Measurements from ENCODE around the gene CEACAM16.

DNA sequence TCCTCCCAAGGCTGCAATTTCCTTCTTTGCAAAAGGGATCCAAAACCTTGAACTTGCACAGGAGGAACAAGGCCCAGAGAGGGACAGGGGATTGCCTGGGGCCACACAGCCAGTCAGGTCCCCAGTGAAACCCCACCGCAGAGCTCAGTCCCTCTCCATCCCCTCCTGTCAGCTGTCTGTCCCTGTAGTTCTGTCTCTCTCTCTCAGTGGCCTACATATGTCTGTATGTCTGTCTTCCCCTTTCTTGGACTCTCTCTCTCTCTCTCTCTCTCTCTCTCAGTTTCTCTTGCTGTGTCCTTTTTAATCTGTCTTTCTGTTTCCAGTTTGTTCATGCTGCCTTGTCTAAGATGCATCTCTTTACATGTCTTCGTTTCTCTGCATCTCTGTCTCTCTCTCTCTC lies 16.1 kb upstream of the CEACAM16 start:
- TF ChIP-seq, protein P1, sequence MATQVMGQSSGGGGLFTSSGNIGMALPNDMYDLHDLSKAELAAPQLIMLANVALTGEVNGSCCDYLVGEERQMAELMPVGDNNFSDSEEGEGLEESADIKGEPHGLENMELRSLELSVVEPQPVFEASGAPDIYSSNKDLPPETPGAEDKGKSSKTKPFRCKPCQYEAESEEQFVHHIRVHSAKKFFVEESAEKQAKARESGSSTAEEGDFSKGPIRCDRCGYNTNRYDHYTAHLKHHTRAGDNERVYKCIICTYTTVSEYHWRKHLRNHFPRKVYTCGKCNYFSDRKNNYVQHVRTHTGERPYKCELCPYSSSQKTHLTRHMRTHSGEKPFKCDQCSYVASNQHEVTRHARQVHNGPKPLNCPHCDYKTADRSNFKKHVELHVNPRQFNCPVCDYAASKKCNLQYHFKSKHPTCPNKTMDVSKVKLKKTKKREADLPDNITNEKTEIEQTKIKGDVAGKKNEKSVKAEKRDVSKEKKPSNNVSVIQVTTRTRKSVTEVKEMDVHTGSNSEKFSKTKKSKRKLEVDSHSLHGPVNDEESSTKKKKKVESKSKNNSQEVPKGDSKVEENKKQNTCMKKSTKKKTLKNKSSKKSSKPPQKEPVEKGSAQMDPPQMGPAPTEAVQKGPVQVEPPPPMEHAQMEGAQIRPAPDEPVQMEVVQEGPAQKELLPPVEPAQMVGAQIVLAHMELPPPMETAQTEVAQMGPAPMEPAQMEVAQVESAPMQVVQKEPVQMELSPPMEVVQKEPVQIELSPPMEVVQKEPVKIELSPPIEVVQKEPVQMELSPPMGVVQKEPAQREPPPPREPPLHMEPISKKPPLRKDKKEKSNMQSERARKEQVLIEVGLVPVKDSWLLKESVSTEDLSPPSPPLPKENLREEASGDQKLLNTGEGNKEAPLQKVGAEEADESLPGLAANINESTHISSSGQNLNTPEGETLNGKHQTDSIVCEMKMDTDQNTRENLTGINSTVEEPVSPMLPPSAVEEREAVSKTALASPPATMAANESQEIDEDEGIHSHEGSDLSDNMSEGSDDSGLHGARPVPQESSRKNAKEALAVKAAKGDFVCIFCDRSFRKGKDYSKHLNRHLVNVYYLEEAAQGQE (IDR thresholded peaks at IDR 0.05; ENCODE audit: insufficient replicate concordance, low read depth), result no peak
- no peak for TF ChIP-seq POLR2AphosphoS5 (IDR thresholded peaks at IDR 0.05; ENCODE audit: low read depth)
- TF ChIP-seq, protein P2, sequence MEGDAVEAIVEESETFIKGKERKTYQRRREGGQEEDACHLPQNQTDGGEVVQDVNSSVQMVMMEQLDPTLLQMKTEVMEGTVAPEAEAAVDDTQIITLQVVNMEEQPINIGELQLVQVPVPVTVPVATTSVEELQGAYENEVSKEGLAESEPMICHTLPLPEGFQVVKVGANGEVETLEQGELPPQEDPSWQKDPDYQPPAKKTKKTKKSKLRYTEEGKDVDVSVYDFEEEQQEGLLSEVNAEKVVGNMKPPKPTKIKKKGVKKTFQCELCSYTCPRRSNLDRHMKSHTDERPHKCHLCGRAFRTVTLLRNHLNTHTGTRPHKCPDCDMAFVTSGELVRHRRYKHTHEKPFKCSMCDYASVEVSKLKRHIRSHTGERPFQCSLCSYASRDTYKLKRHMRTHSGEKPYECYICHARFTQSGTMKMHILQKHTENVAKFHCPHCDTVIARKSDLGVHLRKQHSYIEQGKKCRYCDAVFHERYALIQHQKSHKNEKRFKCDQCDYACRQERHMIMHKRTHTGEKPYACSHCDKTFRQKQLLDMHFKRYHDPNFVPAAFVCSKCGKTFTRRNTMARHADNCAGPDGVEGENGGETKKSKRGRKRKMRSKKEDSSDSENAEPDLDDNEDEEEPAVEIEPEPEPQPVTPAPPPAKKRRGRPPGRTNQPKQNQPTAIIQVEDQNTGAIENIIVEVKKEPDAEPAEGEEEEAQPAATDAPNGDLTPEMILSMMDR (IDR thresholded peaks at IDR 0.05; ENCODE audit: insufficient read depth, low read length), result no peak
- TF ChIP-seq SPI1 (IDR thresholded peaks at IDR 0.05; ENCODE audit: borderline replicate concordance, low read depth), result no peak
